GM19043 (cell line): Measurements from ENCODE around the gene NUCKS1.
A peak's percentile ranks its signal among the peaks of the same experiment; 100 is the strongest.

Experiments
- ATAC-seq: cut with Tn5 transposase; IDR thresholded peaks from one replicate; pipeline ENCODE4 v1.9.1; 2021; ENCODE audit warnings: low read depth; ENCODE audit not compliant: unreplicated experiment

The NUCKS1 gene

DNA sequence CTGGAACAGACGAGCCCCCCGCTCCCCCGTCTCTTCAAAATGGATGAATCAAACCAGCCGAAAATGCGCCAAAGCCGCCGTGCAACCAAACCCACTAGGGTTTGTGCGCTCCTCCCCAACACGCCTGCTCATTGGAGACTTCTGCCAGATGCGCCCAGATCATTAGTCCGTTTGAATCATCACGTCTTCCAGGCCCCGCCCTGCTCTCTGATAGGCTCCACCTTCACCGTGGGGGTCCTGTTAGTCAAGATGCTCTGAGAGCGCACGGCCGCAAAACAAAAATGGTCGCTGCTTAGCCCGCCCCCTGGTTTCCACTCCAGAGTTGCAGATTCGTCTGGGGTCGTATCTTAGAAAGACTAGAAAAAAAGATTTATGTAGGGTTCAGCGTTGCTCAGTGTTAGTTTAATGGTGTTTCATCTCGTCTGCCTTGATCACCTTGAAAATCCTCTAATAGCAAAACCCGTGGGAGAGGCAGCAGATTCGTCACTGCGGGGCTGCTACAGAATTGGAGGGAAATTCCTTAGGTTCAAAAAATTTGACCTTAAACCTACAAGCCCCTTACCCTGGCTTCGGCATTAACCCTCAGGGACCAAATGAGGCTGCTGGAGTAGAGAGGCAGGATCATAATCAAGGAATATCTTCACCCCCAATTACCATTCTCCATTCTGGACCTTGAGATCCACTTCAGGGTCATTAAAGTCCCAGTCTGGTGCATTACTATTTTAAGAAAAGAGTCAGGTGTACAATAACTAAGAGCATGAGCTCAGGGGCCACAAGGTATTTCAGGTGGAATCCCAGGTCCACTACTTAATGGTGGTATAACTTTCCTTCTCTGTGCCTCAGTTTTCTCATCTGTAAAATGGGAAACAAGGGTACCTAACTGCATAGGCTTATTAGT, at the start of gene NUCKS1:
Gene NUCKS1, minus strand, starts transcription at position 45 of the 898 bp plus-strand sequence. CDS start 209 bp downstream, outside the sequence.
- ATAC-seq, result peak; percentile 82

- ATAC-seq, result no peak
Observed at GRCh38 chr1:205798577-205798976, 48.6 kb upstream of the NUCKS1 start.

DNA sequence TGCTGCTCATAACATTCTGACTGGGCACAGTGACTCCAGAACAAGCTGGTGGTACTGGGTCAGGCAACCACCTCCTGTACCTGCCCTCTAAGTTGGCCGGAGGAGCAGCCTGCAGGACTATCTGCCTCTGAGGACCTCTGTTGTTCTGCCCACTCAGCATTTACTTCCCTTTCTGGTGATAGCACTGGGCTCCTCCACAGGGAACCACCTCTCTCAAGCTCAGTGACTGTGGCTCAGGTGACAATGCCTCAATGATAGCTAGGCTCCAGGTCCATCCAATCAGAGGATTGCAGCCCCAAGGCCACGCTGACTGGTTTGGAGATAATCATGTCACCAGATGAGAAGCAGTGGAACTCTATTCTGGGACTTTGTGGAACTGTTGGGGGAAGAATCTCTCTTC, 47.2 kb upstream of the NUCKS1 start:
- no peak for ATAC-seq

DNA sequence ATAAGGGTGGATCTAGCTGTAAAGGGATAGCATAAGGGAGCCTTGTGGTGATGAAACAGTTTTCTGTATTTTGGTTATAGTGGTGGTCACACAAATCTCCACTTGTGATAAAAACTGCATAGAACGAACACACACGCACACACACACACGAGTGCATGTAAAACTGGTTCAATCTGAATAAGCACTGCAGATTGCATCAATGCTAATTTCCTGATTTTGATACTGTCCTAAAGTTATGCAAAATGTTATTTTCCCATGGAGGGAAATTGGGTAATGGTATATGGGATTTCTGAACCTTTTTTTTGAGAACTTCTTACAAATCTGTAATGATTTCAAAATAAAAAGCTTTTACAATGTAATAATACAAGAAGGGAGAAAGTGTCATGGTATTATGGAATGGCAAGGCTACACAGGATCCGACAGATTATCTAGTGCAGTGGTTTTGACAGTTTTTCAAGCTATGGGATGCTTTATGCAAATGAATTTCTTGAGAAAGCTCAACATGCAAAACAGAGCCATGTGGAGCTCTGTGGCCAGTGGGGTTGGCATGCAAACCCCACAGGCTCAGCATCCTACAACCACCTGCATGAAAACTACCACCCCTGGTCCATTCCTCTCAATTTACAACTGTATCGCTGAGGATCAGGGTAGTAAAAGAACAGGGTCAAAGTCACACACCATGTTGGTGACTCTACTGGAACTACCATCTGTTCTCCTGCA, 44.2 kb upstream of the NUCKS1 start:
- no peak for ATAC-seq

- no peak for ATAC-seq
Observed at GRCh38 chr1:205792961-205793673, 43.1 kb upstream of the NUCKS1 start.

DNA sequence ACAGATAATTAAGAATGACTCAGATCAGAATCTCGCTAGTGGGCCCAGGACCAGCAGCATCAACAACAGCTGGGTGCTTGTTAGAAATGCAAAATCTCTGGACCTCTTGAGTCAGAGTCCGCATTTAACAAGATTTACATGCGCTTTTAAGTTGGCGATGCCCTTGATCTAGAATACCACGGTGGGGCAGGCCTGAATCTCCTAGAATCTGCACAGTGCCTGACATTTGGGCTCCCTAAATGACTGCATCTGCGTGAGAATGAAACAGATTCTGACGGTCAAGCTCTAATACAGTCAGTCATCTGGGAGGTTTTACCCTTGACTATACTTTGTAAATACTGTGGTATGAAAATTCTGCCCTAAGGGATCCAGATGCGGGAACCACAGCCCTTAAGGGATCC, 42.5 kb upstream of the NUCKS1 start:
- no peak for ATAC-seq

DNA sequence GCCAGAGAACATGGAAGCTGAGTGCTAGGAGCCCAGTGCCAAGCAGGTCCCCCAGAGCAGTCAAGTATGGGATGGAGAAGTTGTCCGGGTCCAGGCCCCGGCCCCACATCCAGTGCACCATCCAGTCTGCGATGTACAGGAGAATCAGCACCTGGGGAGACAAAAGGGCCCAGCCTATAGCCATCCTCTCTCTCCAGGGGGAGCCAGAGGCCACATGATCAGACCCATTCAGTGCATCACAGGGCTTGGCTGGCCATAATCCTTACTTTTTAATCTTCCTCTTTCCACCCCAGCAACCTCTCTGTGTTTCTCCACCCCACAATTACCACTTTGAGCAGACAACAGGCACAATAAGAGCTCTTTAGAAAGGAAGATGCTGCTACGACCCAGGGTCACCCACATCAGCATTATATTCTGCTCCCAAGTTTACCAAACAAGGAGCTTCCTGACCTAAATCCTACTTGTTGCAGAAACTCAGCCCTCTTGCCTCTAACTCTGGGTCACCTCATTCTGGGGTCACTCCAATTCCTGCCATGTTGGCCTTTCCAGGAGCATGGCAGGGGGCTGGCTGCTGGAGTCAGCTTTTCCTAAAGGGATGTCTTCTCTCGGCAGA, 41.7 kb upstream of the NUCKS1 start:
- ATAC-seq, result no peak

GRCh38 chr1:205787287-205787916, 37.4 kb upstream of the NUCKS1 start:
- no peak for ATAC-seq

GRCh38 chr1:205786601-205787000, 36.6 kb upstream of the NUCKS1 start:
- no peak for ATAC-seq

DNA sequence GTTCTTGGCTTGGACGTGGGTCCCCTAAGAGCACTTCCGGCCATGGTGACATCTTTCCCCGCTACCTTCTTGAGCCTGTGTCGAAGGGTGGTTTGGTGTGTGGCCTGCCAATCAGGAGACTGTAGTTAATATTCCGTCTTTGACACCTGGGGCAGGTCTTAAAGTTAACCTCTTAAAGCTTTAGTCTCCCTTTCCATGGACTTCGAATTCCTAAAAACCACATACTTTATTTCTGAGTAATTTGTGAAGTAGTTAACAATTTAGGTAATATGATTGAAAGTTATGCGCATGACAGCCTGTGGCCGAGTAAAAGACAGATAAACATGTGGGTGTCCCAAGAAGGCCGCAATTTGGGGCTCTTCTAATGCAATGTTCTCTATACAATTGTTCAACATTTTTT, 35.5 kb upstream of the NUCKS1 start:
- no peak for ATAC-seq

DNA sequence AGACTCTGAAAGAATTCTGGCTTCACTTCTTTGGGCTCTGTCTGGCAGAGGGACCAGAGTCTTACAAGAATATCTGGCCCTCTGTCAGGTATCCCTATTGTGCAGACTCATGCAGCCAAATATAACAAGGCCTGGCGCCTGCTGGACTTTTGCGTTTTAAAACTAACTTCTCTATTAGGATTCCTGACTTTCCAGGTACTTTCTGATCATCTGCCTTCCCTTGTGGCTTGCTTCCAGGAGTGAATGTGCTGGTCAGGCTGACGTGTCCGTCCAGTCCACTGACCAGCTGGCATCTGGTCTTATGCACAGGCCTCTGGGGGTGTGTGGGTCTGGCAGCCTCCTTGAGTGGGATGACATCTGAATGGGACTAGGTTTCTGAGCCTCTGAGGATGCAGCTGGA, 33.9 kb upstream of the NUCKS1 start:
- no peak for ATAC-seq

DNA sequence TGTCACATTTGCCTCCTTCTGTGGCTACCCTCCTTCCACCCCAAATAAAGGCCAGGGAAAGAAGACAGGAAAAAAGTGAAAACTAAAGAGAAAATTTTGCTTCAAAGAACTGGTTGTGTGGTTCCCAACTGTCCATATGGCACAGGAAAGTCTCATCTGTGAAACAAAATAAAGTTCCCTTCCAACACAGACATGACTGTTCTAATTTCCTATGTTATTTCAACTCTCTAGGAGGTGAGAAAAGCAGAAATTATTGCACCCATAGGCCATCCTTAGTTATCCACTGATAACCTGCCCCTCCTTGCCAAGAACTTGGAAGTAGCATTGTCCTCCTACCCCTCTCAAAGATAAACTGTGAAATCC, 33.4 kb upstream of the NUCKS1 start:
- no peak for ATAC-seq

DNA sequence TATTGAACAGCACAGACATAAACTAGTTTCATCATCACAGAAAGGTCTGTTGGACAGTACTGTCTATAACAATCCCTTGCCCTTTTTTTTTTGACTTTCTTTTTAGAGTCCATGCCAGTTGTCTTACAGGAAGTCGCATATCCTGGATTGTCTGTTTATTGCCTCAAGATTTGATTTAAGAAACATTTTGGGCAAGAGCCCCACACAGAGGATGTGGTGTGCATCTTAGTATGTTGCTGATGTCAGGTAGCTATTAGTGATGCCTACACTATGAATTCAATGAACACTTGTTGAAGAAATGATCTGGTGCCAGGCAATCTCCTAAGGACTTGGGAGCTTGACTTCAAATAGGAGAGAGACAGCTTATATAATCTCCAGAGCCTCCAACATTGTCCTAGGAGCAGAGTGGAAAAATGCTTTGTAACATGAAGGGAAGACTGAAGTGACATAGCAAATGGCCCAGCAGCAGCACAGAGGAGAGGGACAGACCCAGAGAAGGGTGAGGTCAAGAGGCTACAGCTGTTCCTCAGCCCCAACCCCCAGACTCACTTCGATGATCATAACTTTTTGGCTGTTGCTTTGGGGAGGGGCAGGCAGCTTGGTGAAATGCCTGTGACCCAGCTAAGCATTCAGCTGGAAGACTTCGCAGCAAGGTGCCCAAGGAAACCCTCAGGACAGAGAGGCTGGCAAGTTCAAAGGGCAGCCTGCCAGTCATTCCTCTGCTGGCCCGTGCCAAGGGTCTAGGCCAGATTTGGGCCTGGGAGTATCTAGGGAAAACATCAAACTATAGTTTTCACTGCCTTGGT, 32.8 kb upstream of the NUCKS1 start:
- ATAC-seq, result no peak

GRCh38 chr1:205780335-205780734, 30.4 kb upstream of the NUCKS1 start:
- no peak for ATAC-seq

- ATAC-seq, result no peak
Observed at GRCh38 chr1:205777994-205778393, 28.0 kb upstream of the NUCKS1 start.

GRCh38 chr1:205775717-205776056, 25.7 kb upstream of the NUCKS1 start:
- ATAC-seq, result no peak

DNA sequence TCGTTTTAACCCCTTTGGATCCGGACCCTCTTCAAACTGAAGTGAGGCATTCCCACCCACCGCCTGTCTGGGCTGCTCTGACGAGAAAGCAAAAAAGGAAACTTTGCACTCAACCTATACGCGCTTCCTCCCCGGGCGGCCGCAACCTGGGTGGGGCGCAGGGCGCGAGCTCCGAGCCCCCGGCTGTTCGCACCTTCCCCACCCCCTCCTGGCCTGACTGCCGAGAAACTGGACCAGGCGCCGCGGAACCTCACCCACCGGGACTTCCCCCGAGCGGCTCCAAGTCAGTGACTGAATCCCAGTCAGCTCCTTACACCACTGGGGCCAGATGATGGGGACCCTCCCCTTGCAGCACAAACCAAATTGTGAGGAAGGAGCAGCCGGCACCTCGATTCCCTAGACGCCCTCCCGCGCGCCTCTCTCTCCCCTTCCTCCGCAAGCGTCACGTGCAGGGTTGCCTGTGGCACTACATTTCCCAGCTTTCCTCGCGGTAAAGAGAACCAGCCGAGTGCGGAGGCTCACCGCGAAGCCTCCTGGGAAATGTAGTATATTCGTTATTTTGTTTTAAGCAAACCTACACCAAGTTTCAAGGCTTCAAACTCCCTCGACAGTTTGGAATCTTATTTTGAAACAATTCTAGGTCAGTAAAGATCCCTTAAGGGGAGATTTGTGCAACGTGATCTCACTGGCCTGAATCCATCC, 25.2 kb upstream of the NUCKS1 start, which contains the start of gene RAB29:
Gene RAB29, minus strand, starts transcription at position 468 of the 702 bp plus-strand sequence. CDS start 526 bp downstream, outside the sequence.
- peak; percentile 73 for ATAC-seq

DNA sequence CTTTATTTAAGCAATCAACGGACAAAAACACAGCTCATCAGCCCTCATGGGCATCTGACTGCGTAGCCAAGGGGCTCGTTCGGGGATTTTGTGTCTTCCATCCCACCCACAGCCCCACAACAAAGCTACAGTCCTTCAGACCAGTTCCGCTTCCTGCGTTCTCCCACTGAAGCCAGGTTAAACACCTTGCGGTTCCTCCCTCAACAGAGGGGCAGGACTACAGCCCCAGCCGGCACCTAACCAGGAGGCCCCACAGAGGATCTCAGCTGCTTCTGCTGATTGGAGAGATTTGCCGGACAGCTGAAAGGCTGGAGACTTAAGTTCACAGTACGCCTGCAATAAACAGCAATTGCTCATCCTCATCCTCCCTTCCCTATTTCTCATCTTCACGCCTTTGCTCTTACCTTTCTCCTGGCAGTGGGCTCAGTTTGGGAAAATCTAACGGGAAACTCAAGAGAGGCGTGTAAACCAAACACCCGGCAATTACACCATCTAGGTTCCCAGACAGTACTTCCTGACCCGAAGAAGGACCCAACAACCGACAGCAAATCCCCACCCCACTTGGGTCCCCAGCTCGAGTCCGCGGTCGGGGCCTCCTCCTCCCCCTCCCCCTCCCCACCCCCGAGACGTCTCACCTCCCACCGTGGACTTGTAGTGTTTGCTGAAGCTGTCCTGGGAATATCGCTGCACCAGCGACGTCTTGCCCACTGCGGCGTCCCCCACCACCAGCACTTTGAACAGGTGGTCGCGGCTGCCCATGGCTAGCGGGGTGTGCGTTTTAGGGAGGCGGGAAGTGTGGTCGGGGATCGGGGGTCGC, 24.4 kb upstream of the NUCKS1 start:
- ATAC-seq, result peak; percentile 36
